ENCODE results near the gene SLC44A1. TPM values are rescaled to one million over a fixed set of nuclear protein-coding genes. Genes with fewer than 3 reads are reported as not detected.
A peak's percentile ranks its signal among the peaks of the same experiment; 100 is the strongest.

The SLC44A1 gene
- polyA plus RNA-seq, 2 of the 4 experiments (the other 2 are of a cell fraction), result 19.6 to 27.2 TPM

- Histone ChIP-seq H3K27ac (no peak overlapping the region), H3K9me3 (no peaks in the 10 kb centered on the region), H3K4me2 (no peak overlapping the region), H3K4me3 (no peak overlapping the region), H3K4me1 (peaks cover 11% of the 10 kb centered on the region; the same call in 2 of the 3 replicates)
- ATAC-seq, result no peak
- DNase-seq (ENCODE audit: low read depth in 1 of 2, low spot score in 1 of 2), result no peak
- FAIRE-seq, result no peak
- POLR2A ChIA-PET, result no interaction called here
- TF ChIP-seq POLR2AphosphoS2 (conservative IDR thresholded peaks at IDR 0.05; ENCODE audit: low read length) (no peak), EHMT2 (IDR thresholded peaks at IDR 0.05; ENCODE audit: low read depth) (no peak), FOSL2 (IDR thresholded peaks at IDR 0.05) (no peak), FOSL2 (CRISPR knock-in tag; IDR thresholded peaks at IDR 0.05) (no peak), KDM5A (IDR thresholded peaks at IDR 0.05) (no peak), CEBPB (IDR thresholded peaks at IDR 0.05) (no peak), RFX5 (IDR thresholded peaks at IDR 0.05) (no peak), REST (IDR thresholded peaks at IDR 0.05) (no peak), EP300 (IDR thresholded peaks at IDR 0.05) (no peak), JUNB (IDR thresholded peaks at IDR 0.05) (no peak), HES2 (IDR thresholded peaks at IDR 0.05) (no peak), ZFP36 (IDR thresholded peaks at IDR 0.05; ENCODE audit: borderline replicate concordance, partially characterized antibody) (no peak), MAFK (IDR thresholded peaks at IDR 0.05; ENCODE audit: partially characterized antibody) (no peak), POLR2A (IDR thresholded peaks at IDR 0.05; ENCODE audit: low read length) (no peak), RAD21 (conservative IDR thresholded peaks at IDR 0.05 in 1 of 2, IDR thresholded peaks at IDR 0.05 in 1 of 2) (no peak), MYC (IDR thresholded peaks at IDR 0.05; ENCODE audit: borderline replicate concordance, low read length) (no peak)
- WGBS (ENCODE audit: missing lambda C conversion rate), result 91% methylated on average over 8 of the region's 8 CpGs
- CTCF ChIA-PET, result interaction anchor here (2.4 kb wide), 1 partner anchor 30 kb away, joined by 9 read pairs; no protein-coding TSS in a partner anchor
Measured at GRCh38 chr9:105445203-105445881, 200.9 kb downstream of the SLC44A1 start.

GRCh38 chr9:105447386-105447813 lies 202.9 kb downstream of the SLC44A1 start:
- ChIA-PET POLR2A (interaction anchor here (0.7 to 0.9 kb wide), 2 partner anchors 10 to 15 kb away, joined by 3 to 5 read pairs; no protein-coding TSS in a partner anchor), CTCF (interaction anchor here (0.8 to 1.4 kb wide), 2 partner anchors 11 to 28 kb away, joined by 3 read pairs; no protein-coding TSS in a partner anchor)
- H3K27ac ChIP-seq, result peak overlapping the region; percentile 87 to 95

More at GRCh38 chr9:105447386-105447813, 202.9 kb downstream of the SLC44A1 start:
- FAIRE-seq (no peak), DNase-seq (ENCODE audit: low read depth in 1 of 2, low spot score in 1 of 2) (no peak), ATAC-seq (no peak; a peak in 1 of 6 replicates)
- Histone ChIP-seq H3K4me1 (peaks cover 15% of the 10 kb centered on the region; the same call in 2 of the 3 replicates), H3K4me3 (peak overlapping the region; percentile 71), H3K4me2 (peak overlapping the region; percentile 81), H3K9me3 (no peaks in the 10 kb centered on the region)
- TF ChIP-seq CHD2 (IDR thresholded peaks at IDR 0.05; ENCODE audit: low read length, partially characterized antibody) (no peak), REST (IDR thresholded peaks at IDR 0.05) (no peak), CEBPB (IDR thresholded peaks at IDR 0.05) (no peak), TP53 (CRISPR knock-in tag; IDR thresholded peaks at IDR 0.05) (no peak), RAD21 (conservative IDR thresholded peaks at IDR 0.05 in 1 of 2, IDR thresholded peaks at IDR 0.05 in 1 of 2) (no peak), USF2 (IDR thresholded peaks at IDR 0.05) (no peak), BCL3 (IDR thresholded peaks at IDR 0.05) (no peak), ELK1 (IDR thresholded peaks at IDR 0.05; ENCODE audit: low read depth, low read length) (no peak), MAFK (IDR thresholded peaks at IDR 0.05; ENCODE audit: partially characterized antibody) (no peak), NR3C1 (IDR thresholded peaks at IDR 0.05) (no peak), MAX (IDR thresholded peaks at IDR 0.05) (no peak), EHF (CRISPR knock-in tag; IDR thresholded peaks at IDR 0.05) (no peak), HOXB5 (CRISPR knock-in tag; IDR thresholded peaks at IDR 0.05) (no peak)
- 28% methylated on average over 12 of the region's 16 CpGs for WGBS (ENCODE audit: missing lambda C conversion rate)
